CD4-positive, alpha-beta T cell (primary cell): Measurements from ENCODE around the gene TBC1D2. TPM values are rescaled to one million over a fixed set of nuclear protein-coding genes. Genes with fewer than 3 reads are reported as not detected.

Experiments
- ATAC-seq: fragments of 200-7000 bp; cut with Tn5 transposase; one replicate; pipeline ENCODE4 v1.10.0; 2022; ENCODE audit warnings: mild to moderate bottlenecking; ENCODE audit not compliant: poor library complexity
- CTCF ChIA-PET: fragments of 350-600 bp; sonication (Branson Sonifier 250); formaldehyde crosslinking; loops from one replicate; lab custom pipeline; 2021; ENCODE audit warnings: antibody characterized with exemption, inconsistent platforms; lab: Charles Lee
- POLR2A ChIA-PET: fragments of 350-600 bp; sonication (Branson Sonifier 250); formaldehyde crosslinking; loops from one replicate; lab custom pipeline; 2021; ENCODE audit warnings: antibody characterized with exemption, inconsistent platforms; lab: Charles Lee
- DNase-seq, 14 experiments: peaks; one replicate each; pipeline ENCODE4 v3.0.0-alpha.2; 2013 to 2020; ENCODE audit warnings: mixed read lengths in 2 of 14
- H3K27ac ChIP-seq, 2 donors: one replicate each; pipeline versions ENCODE4 v1.5.1 to v1.7.0; 2013; ENCODE audit warnings: low read length in 2 of 2, low read depth in 1 of 2, mild to moderate bottlenecking in 1 of 2
- H3K27me3 ChIP-seq, 2 experiments: 1 replicate in 1 of 2; 2 replicates in 1 of 2; pipeline versions ENCODE4 v1.6.1 to v1.7.0; 2013; ENCODE audit warnings: low read length in 2 of 2, control low read depth in 1 of 2, mild to moderate bottlenecking in 1 of 2, moderate library complexity in 1 of 2; ENCODE audit not compliant: insufficient read depth in 2 of 2, control insufficient read depth in 1 of 2
- H3K36me3 ChIP-seq: one replicate; pipeline ENCODE4 v1.6.1; 2013; ENCODE audit warnings: low read length, control low read depth; ENCODE audit not compliant: insufficient read depth
- H3K4me1 ChIP-seq: one replicate; pipeline ENCODE4 v1.6.1; 2013; ENCODE audit warnings: low read length, control low read depth; ENCODE audit not compliant: insufficient read depth
- H3K4me3 ChIP-seq: one replicate; pipeline ENCODE4 v1.5.1; 2013; ENCODE audit warnings: mild to moderate bottlenecking, low read length, moderate library complexity
- H3K9me3 ChIP-seq, 2 experiments: 1 replicate in 1 of 2; 2 replicates in 1 of 2; pipeline versions ENCODE4 v1.6.1 to v1.7.0; 2013; ENCODE audit warnings: low read length in 2 of 2, mild to moderate bottlenecking in 2 of 2, control low read depth in 1 of 2, moderate library complexity in 1 of 2; ENCODE audit not compliant: control insufficient read depth in 1 of 2, insufficient read depth in 1 of 2
- H3K27ac Mint-ChIP-seq: one replicate; pipeline ENCODE4 v1.8.0; 2020; ENCODE audit warnings: mixed read lengths
- H3K27me3 Mint-ChIP-seq: one replicate; pipeline ENCODE4 v1.8.0; 2021; ENCODE audit warnings: mixed read lengths
- H3K36me3 Mint-ChIP-seq: one replicate; pipeline ENCODE4 v1.8.0; 2021; ENCODE audit warnings: low read depth, mixed read lengths
- H3K4me1 Mint-ChIP-seq: one replicate; pipeline ENCODE4 v1.8.0; 2021; ENCODE audit warnings: low read depth, mixed read lengths
- H3K4me3 Mint-ChIP-seq: one replicate; pipeline ENCODE4 v1.8.0; 2020; ENCODE audit warnings: mild to moderate bottlenecking, mixed read lengths
- H3K9me3 Mint-ChIP-seq: one replicate; pipeline ENCODE4 v1.8.0; 2020; ENCODE audit warnings: mixed read lengths
- intact Hi-C, 2 experiments: fragments of 100-400 bp; cut with DNase I in 1 of 2; cut with micrococcal nuclease in 1 of 2; formaldehyde crosslinking; loops; one replicate each; pipeline versions ENCODE4 v1.15.1 to v1.9.0; 2023 to 2025; cut with DNase I, micrococcal nuclease
- total RNA-seq, 174 experiments: library from RNA in 2 of 174; stranded (reverse) in 2 of 174; gene quantifications; one replicate each; pipeline ENCODE4 v1.2.3 and lab custom pipeline; 2021 to 2026
- TF ChIP-seq, protein P1 (sequence below): fragments of 200-600 bp; IDR thresholded peaks from one replicate; pipeline ENCODE4 v1.8.0; 2022; ENCODE audit warnings: antibody characterized with exemption, mild to moderate bottlenecking

The TBC1D2 gene
- total RNA-seq, 2 experiments from 2014 or later = 2.9 to 4.0 TPM

DNA sequence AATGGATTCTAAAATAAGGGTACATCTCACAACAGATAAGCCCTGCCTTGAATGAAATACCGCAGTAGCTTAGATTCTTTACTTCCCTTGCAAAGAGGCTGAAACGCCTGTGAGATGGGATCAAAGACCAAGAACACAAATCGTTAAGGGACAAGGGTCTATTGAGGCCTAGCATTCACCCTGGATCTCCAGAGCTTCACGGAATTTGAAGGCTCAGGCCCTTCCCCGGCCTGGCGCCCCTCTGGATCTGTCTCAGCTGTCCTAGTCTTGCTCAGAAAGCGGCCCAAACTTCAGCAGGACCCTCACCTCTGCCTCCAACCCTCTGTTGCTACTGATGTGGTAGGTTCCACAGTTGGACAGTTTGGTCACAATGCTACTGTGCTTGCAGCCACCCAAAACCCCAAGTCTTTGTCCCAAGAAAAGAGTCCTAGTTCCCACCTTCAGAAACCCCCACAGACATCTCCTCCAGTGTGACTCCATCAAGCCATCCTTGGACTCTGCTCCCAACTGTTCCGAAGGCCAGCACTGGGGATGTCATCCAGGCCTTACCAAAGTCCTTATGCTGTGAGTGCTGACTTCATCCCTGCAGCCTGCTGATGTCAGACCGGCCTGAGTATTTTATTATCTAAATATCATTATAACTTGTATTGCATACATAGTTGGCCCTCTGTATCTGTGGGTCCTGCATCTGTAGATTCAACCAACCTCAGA, 72.4 kb downstream of the TBC1D2 start:
- Histone ChIP-seq H3K36me3 (peaks cover 3% of the 10 kb centered on the region), H3K4me1 (peaks cover 23% of the 10 kb centered on the region), H3K9me3 (no peaks in the 10 kb centered on the region), H3K27me3 (no peaks in the 10 kb centered on the region), H3K27ac (no peak overlapping the region), H3K4me3 (no peak overlapping the region)
- Mint-ChIP-seq H3K27me3 (no peaks in the 10 kb centered on the region), H3K36me3 (no peaks in the 10 kb centered on the region), H3K9me3 (no peaks in the 10 kb centered on the region), H3K4me3 (no peak overlapping the region), H3K27ac (no peak overlapping the region), H3K4me1 (peaks cover 60% of the 10 kb centered on the region)
- CTCF ChIA-PET = no interaction called here
- DNase-seq (no peak), ATAC-seq (no peak)
- intact Hi-C loops = no loop called here
- TF ChIP-seq, protein P1, sequence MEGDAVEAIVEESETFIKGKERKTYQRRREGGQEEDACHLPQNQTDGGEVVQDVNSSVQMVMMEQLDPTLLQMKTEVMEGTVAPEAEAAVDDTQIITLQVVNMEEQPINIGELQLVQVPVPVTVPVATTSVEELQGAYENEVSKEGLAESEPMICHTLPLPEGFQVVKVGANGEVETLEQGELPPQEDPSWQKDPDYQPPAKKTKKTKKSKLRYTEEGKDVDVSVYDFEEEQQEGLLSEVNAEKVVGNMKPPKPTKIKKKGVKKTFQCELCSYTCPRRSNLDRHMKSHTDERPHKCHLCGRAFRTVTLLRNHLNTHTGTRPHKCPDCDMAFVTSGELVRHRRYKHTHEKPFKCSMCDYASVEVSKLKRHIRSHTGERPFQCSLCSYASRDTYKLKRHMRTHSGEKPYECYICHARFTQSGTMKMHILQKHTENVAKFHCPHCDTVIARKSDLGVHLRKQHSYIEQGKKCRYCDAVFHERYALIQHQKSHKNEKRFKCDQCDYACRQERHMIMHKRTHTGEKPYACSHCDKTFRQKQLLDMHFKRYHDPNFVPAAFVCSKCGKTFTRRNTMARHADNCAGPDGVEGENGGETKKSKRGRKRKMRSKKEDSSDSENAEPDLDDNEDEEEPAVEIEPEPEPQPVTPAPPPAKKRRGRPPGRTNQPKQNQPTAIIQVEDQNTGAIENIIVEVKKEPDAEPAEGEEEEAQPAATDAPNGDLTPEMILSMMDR = no peak
- POLR2A ChIA-PET = no interaction called here

DNA sequence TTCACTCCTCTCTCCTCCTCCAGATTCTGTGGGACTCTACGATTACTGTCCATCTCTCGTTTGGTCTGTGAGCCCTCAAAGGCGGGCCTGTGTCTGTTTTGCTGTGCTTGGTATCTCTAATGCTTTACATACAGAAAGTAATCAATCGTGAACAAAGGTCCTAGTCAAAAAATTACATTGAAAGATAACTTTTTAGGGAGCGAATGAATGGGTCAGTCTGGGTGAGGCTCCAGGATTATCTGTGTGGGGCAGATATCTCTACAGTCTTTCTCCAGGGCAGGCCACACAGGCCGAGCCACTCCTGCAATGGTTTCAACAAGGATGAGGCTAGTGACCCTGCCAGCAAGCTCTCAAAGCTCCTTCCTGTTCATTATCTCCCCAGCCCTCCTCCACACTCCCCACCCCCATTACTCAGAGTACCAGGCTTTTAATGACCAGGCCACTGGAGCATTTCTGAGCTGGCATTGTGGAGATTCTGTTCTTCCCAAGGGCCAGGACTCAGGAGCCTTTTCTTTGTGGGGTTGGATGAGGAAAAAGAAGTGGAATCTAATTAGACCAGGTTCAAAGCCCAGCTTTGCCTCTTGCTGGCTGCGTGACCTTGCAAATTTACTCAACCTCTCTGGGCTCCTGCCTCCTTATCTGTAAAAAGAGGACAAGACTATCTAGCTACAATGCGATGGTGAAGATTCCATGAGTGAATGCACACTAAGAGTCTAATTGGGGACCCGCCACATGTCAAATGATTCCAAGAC, 73.2 kb downstream of the TBC1D2 start:
- Mint-ChIP-seq H3K4me1 (peaks cover 52% of the 10 kb centered on the region), H3K9me3 (no peaks in the 10 kb centered on the region), H3K4me3 (no peak overlapping the region), H3K36me3 (no peaks in the 10 kb centered on the region), H3K27ac (no peak overlapping the region), H3K27me3 (no peaks in the 10 kb centered on the region)
- ATAC-seq = no peak
- H3K9me3 ChIP-seq = no peaks in the 10 kb centered on the region
- CTCF ChIA-PET = no interaction called here
- H3K36me3 ChIP-seq = peaks cover 3% of the 10 kb centered on the region
- H3K27me3 ChIP-seq = no peaks in the 10 kb centered on the region
- TF ChIP-seq, protein P1 = no peak
- intact Hi-C loops = no loop called here
- POLR2A ChIA-PET = no interaction called here
- no peak overlapping the region for H3K4me3 ChIP-seq
- H3K27ac ChIP-seq = no peak overlapping the region
- H3K4me1 ChIP-seq = peaks cover 23% of the 10 kb centered on the region
- DNase-seq = no peak

DNA sequence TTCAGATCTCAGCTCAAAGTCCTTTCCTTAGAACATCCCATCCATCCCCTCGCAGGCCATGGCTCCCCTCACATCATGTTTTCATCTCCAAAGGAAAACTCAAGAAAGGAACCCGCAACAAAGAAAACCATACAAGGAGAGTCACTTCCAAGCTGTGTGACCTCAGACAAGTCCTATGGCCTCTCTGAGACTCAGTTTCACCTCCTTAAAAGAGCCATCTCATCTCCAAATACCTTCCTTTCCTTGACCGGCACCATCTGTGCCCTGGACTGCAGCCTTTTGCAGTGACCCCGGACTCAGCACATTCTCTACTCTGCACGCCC, 73.7 kb downstream of the TBC1D2 start:
- no peak for ATAC-seq
- H3K4me3 ChIP-seq = no peak overlapping the region
- Mint-ChIP-seq H3K4me1 (peaks cover 52% of the 10 kb centered on the region), H3K4me3 (no peak overlapping the region), H3K27me3 (no peaks in the 10 kb centered on the region), H3K27ac (no peak overlapping the region), H3K9me3 (no peaks in the 10 kb centered on the region), H3K36me3 (no peaks in the 10 kb centered on the region)
- ChIA-PET POLR2A (no interaction called here), CTCF (no interaction called here)
- peaks cover 23% of the 10 kb centered on the region for H3K4me1 ChIP-seq
- H3K36me3 ChIP-seq = peaks cover 3% of the 10 kb centered on the region
- H3K27me3 ChIP-seq = no peaks in the 10 kb centered on the region
- intact Hi-C loops = no loop called here
- TF ChIP-seq, protein P1 = no peak
- no peaks in the 10 kb centered on the region for H3K9me3 ChIP-seq
- no peak overlapping the region for H3K27ac ChIP-seq
- DNase-seq = no peak
